GM23338 (cell line): ENCODE measurements around the gene KIAA0513. TPM values are rescaled to one million over a fixed set of nuclear protein-coding genes. Genes with fewer than 3 reads are reported as not detected.

Experiments used
- ATAC-seq: fragments of 200-7000 bp; cut with Tn5 transposase; 3 replicates; pipeline ENCODE4 v1.9.1; 2020
- DNase-seq: peaks from one replicate; pipeline ENCODE4 v3.0.0-alpha.2; 2015; ENCODE audit warnings: low spot score
- H2AFZ ChIP-seq: fragments of 200-600 bp; sonication (generic); 2 replicates; pipeline ENCODE4 v1.8.0; 2016; ENCODE audit warnings: antibody characterized with exemption, mild to moderate bottlenecking, moderate library complexity
- H3F3A ChIP-seq: fragments of 200-600 bp; sonication (generic); replicated peaks from 2 replicates; pipeline ENCODE4 v1.8.0; 2017; ENCODE audit warnings: antibody characterized with exemption, mixed run types, low read depth
- H3K27ac ChIP-seq: fragments of 200-600 bp; sonication (generic); 2 replicates; pipeline ENCODE4 v1.6.1; 2016; ENCODE audit warnings: low read depth
- H3K27me3 ChIP-seq: fragments of 200-600 bp; sonication (generic); 2 replicates; pipeline ENCODE4 v1.8.0; 2016; ENCODE audit warnings: mild to moderate bottlenecking, mixed run types, moderate library complexity; ENCODE audit not compliant: insufficient read depth
- H3K36me3 ChIP-seq: fragments of 200-600 bp; sonication (generic); 2 replicates; pipeline ENCODE4 v1.8.0; 2016; ENCODE audit warnings: mild to moderate bottlenecking; ENCODE audit not compliant: insufficient read depth
- H3K4me1 ChIP-seq: fragments of 200-600 bp; sonication (generic); 2 replicates; pipeline ENCODE4 v1.8.0; 2016; ENCODE audit warnings: mild to moderate bottlenecking, moderate library complexity; ENCODE audit not compliant: insufficient read depth
- H3K4me2 ChIP-seq: fragments of 200-600 bp; sonication (generic); 2 replicates; pipeline ENCODE4 v1.7.1; 2017; ENCODE audit warnings: mixed run types
- H3K4me3 ChIP-seq: fragments of 200-600 bp; sonication (generic); 2 replicates; pipeline ENCODE4 v1.6.1; 2016; ENCODE audit warnings: mixed run types
- H3K79me2 ChIP-seq: fragments of 200-600 bp; sonication (generic); replicated peaks from 2 replicates; pipeline ENCODE4 v1.8.0; 2017; ENCODE audit warnings: mild to moderate bottlenecking; ENCODE audit not compliant: insufficient read depth
- H3K9me2 ChIP-seq: fragments of 200-600 bp; sonication (generic); 2 replicates; pipeline ENCODE4 v1.8.0; 2017; ENCODE audit not compliant: insufficient read depth
- H4K20me1 ChIP-seq: fragments of 200-600 bp; sonication (generic); replicated peaks from 2 replicates; pipeline ENCODE4 v1.8.0; 2017; ENCODE audit warnings: mild to moderate bottlenecking; ENCODE audit not compliant: insufficient read depth
- H3K27ac Mint-ChIP-seq: 2 replicates; pipeline ENCODE4 v1.8.0; 2020; ENCODE audit warnings: inconsistent platforms, mild to moderate bottlenecking, moderate library complexity, mixed read lengths
- H3K27me3 Mint-ChIP-seq: 3 replicates; pipeline ENCODE4 v1.8.0; 2022; ENCODE audit warnings: low read depth, mild to moderate bottlenecking, moderate library complexity, mixed read lengths, inconsistent platforms; ENCODE audit not compliant: insufficient read depth, poor library complexity
- H3K36me3 Mint-ChIP-seq: 3 replicates; pipeline ENCODE4 v1.8.0; 2021; ENCODE audit warnings: low read depth, mild to moderate bottlenecking, inconsistent platforms, moderate library complexity, mixed read lengths
- H3K4me1 Mint-ChIP-seq: 3 replicates; pipeline ENCODE4 v1.8.0; 2020; ENCODE audit warnings: mild to moderate bottlenecking, inconsistent platforms, mixed read lengths
- H3K4me3 Mint-ChIP-seq: 3 replicates; pipeline ENCODE4 v1.8.0; 2021; ENCODE audit warnings: moderate library complexity, mild to moderate bottlenecking, inconsistent platforms, mixed read lengths
- H3K9me3 Mint-ChIP-seq: 3 replicates; pipeline ENCODE4 v1.8.0; 2020; ENCODE audit warnings: moderate library complexity, mild to moderate bottlenecking, inconsistent platforms, mixed read lengths
- CREB1 ChIP-seq: fragments of 250-450 bp; sonication (Bioruptor Pico); IDR thresholded peaks from 2 replicates; pipeline ENCODE4 v1.5.0; 2020; ENCODE audit warnings: low read depth, mild to moderate bottlenecking, moderate library complexity
- EZH2 ChIP-seq: fragments of 200-600 bp; sonication (generic); IDR thresholded peaks from one replicate; pipeline ENCODE4 v1.8.0; 2017; ENCODE audit warnings: antibody characterized with exemption, mild to moderate bottlenecking, low read depth; ENCODE audit not compliant: unreplicated experiment
- JUNB ChIP-seq: IDR thresholded peaks from one replicate; pipeline ENCODE4 v1.6.1; 2016; ENCODE audit warnings: antibody characterized with exemption; ENCODE audit not compliant: unreplicated experiment
- NANOG ChIP-seq: IDR thresholded peaks from 2 replicates; pipeline ENCODE4 v1.6.1; 2016; ENCODE audit warnings: antibody characterized with exemption, borderline replicate concordance
- POLR2AphosphoS5 ChIP-seq: IDR thresholded peaks from 2 replicates; pipeline ENCODE4 v1.6.1; 2016; ENCODE audit warnings: antibody characterized with exemption, low read depth
- STAT1 ChIP-seq: IDR thresholded peaks from one replicate; pipeline ENCODE4 v1.6.1; 2016; ENCODE audit warnings: antibody characterized with exemption; ENCODE audit not compliant: unreplicated experiment
- ZNF331 ChIP-seq: fragments of 250-450 bp; sonication (Bioruptor Pico); IDR thresholded peaks from 2 replicates; pipeline ENCODE4 v1.5.0; 2020; ENCODE audit warnings: low read depth, mild to moderate bottlenecking, moderate library complexity
- polyA plus RNA-seq: library from polyadenylated mRNA; unstranded; fragments of >200 nt; fragmentation: Nextera tagmentation; extraction: Ambion mirVana; gene quantifications from 2 replicates; pipeline ENCODE4 v1.2.1, GENCODE V29; 2016
- total RNA-seq: library from RNA; depleted of rRNA; stranded (reverse); fragments of >200 nt; shearing (Covaris generic); gene quantifications from 2 replicates; pipeline ENCODE4 v1.2.3, GENCODE V29; 2014
- TF ChIP-seq, protein P1 (sequence below), 2 experiments: fragments of 200-600 bp in 1 of 2; sonication (generic) in 1 of 2; conservative IDR thresholded peaks; 2 replicates each; pipeline versions ENCODE4 v1.5.1 to v1.6.1; 2016 to 2017; ENCODE audit warnings: antibody characterized with exemption in 2 of 2, low read depth in 2 of 2, mild to moderate bottlenecking in 2 of 2, moderate library complexity in 1 of 2
- TF ChIP-seq, protein P2 (sequence below): IDR thresholded peaks from one replicate; pipeline ENCODE4 v1.6.1; 2018; ENCODE audit warnings: antibody characterized with exemption; ENCODE audit not compliant: unreplicated experiment

The KIAA0513 gene
- total and polyA plus RNA-seq, 2 experiments from 2014 or later = 2.1 to 8.7 TPM

DNA sequence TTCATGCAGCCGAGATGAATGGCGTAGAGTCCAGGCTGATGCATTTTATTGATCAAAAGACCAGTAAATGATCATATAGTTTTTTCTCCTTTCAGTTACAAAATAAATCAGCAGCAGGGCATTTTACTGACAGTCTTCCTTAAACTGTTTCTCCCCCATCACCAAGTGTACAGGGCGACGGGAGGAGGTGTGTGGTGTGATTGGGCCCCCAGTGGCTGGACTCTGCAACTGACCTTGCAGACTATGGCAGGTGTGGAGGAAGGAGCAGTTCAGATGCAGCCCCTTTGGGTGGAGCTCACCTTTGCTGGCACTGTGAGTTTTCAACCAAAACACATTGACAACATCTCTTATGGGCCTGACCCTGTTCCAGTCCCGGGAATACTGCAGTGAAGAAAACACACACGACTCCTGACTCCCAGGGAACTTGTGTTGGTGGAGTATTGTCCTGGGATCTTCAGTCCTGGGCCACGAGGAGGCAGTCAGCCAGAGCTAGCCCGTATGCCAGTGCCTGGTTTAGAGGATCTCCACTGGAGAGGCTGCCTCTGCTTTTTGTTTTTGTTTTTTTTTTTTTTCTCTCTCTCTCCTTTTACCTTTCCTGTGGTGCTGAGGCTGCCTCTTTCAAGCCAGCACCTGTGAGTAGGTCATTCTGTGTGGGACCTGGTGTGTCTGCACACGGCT lies 29.8 kb downstream of the KIAA0513 start:
- H4K20me1 ChIP-seq = no peaks in the 10 kb centered on the region
- H3K9me2 ChIP-seq = no peaks in the 10 kb centered on the region
- Mint-ChIP-seq H3K9me3 (no peaks in the 10 kb centered on the region), H3K4me3 (no peak overlapping the region), H3K27ac (no peak overlapping the region), H3K36me3 (no peaks in the 10 kb centered on the region), H3K4me1 (peaks cover 27% of the 10 kb centered on the region), H3K27me3 (peaks cover 6% of the 10 kb centered on the region)
- no peak overlapping the region for H2AFZ ChIP-seq
- TF ChIP-seq POLR2AphosphoS5 (no peak), JUNB (no peak), STAT1 (no peak), ZNF331 (CRISPR knock-in tag) (no peak), EZH2 (no peak), NANOG (no peak)
- TF ChIP-seq, protein P1, sequence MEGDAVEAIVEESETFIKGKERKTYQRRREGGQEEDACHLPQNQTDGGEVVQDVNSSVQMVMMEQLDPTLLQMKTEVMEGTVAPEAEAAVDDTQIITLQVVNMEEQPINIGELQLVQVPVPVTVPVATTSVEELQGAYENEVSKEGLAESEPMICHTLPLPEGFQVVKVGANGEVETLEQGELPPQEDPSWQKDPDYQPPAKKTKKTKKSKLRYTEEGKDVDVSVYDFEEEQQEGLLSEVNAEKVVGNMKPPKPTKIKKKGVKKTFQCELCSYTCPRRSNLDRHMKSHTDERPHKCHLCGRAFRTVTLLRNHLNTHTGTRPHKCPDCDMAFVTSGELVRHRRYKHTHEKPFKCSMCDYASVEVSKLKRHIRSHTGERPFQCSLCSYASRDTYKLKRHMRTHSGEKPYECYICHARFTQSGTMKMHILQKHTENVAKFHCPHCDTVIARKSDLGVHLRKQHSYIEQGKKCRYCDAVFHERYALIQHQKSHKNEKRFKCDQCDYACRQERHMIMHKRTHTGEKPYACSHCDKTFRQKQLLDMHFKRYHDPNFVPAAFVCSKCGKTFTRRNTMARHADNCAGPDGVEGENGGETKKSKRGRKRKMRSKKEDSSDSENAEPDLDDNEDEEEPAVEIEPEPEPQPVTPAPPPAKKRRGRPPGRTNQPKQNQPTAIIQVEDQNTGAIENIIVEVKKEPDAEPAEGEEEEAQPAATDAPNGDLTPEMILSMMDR (conservative IDR thresholded peaks at IDR 0.05; ENCODE audit: low read depth in 2 of 2) = peak; percentile 58 to 64
- no peaks in the 10 kb centered on the region for H3F3A ChIP-seq
- H3K4me1 ChIP-seq = peaks cover 6% of the 10 kb centered on the region
- no peak overlapping the region for H3K4me2 ChIP-seq
- no peak overlapping the region for H3K4me3 ChIP-seq
- H3K27me3 ChIP-seq = no peaks in the 10 kb centered on the region
- H3K27ac ChIP-seq = no peak overlapping the region
- ATAC-seq (peak; percentile 95), DNase-seq (peak; percentile 72)
- no peaks in the 10 kb centered on the region for H3K36me3 ChIP-seq
- no peaks in the 10 kb centered on the region for H3K79me2 ChIP-seq

DNA sequence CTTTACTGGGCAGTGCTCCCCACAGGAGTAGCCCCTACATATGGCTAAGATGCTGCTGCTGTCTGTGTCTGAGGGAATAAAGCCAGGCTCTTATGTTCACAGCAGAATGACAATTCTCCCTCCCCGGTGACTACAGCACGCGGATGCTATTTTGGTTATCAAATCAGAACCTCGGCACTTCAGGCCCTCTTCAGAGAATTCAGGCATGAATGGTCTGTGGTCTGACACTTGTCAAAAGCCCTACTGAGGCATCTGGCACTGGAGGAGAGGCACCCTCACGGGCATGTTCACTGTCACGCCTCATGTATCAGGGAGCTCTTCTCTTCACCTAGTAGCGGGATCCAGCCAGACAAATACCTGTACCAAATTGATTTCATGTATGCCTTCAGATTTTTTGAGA lies 30.4 kb downstream of the KIAA0513 start:
- Histone ChIP-seq H3K79me2 (no peaks in the 10 kb centered on the region), H2AFZ (no peak overlapping the region), H3K4me1 (peaks cover 10% of the 10 kb centered on the region), H4K20me1 (no peaks in the 10 kb centered on the region), H3K4me2 (no peak overlapping the region), H3K4me3 (no peak overlapping the region), H3K36me3 (no peaks in the 10 kb centered on the region), H3K9me2 (no peaks in the 10 kb centered on the region), H3K27me3 (no peaks in the 10 kb centered on the region), H3K27ac (no peak overlapping the region), H3F3A (0 out of 2 replicates have a peak, but pooled peaks cover 3% of the 10 kb centered on the region)
- H3K9me3 Mint-ChIP-seq = no peaks in the 10 kb centered on the region
- DNase-seq (no peak), ATAC-seq (no peak)
- H3K36me3 Mint-ChIP-seq = no peaks in the 10 kb centered on the region
- no peak overlapping the region for H3K4me3 Mint-ChIP-seq
- H3K27ac Mint-ChIP-seq = no peak overlapping the region
- peaks cover 33% of the 10 kb centered on the region for H3K4me1 Mint-ChIP-seq
- peaks cover 6% of the 10 kb centered on the region for H3K27me3 Mint-ChIP-seq
- TF ChIP-seq EZH2 (no peak), ZNF331 (CRISPR knock-in tag) (no peak), CREB1 (CRISPR knock-in tag) (no peak), POLR2AphosphoS5 (no peak), STAT1 (no peak)
- TF ChIP-seq, protein P1 (conservative IDR thresholded peaks at IDR 0.05; ENCODE audit: low read depth in 2 of 2) = no peak
- TF ChIP-seq, protein P2, sequence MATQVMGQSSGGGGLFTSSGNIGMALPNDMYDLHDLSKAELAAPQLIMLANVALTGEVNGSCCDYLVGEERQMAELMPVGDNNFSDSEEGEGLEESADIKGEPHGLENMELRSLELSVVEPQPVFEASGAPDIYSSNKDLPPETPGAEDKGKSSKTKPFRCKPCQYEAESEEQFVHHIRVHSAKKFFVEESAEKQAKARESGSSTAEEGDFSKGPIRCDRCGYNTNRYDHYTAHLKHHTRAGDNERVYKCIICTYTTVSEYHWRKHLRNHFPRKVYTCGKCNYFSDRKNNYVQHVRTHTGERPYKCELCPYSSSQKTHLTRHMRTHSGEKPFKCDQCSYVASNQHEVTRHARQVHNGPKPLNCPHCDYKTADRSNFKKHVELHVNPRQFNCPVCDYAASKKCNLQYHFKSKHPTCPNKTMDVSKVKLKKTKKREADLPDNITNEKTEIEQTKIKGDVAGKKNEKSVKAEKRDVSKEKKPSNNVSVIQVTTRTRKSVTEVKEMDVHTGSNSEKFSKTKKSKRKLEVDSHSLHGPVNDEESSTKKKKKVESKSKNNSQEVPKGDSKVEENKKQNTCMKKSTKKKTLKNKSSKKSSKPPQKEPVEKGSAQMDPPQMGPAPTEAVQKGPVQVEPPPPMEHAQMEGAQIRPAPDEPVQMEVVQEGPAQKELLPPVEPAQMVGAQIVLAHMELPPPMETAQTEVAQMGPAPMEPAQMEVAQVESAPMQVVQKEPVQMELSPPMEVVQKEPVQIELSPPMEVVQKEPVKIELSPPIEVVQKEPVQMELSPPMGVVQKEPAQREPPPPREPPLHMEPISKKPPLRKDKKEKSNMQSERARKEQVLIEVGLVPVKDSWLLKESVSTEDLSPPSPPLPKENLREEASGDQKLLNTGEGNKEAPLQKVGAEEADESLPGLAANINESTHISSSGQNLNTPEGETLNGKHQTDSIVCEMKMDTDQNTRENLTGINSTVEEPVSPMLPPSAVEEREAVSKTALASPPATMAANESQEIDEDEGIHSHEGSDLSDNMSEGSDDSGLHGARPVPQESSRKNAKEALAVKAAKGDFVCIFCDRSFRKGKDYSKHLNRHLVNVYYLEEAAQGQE = no peak
